Stimulated activated CD8-positive, alpha-beta memory T cell treated with anti-CD3 and anti-CD28 coated beads, Interleukin-15, amount 100 ng/mL, for 48 hours (primary cell): ENCODE measurements around the gene MDFIC2.
"Not testable (repeated sequence)": the region's sequence is repeated elsewhere in the genome, so short reads cannot be mapped to it uniquely, and the experiment has no call there.

ENCODE experiments used
- DNase-seq, 2 donors: peaks; one replicate each; pipeline ENCODE4 v3.0.0-alpha.2; 2020; ENCODE audit warnings: low read depth in 2 of 2

Gene MDFIC2

GRCh38 chr3:70312336-70312735, at the start of gene MDFIC2:
MDFIC2 (minus strand) TSS chr3:70312638; CDS start chr3:70311973, 665 bp downstream.
- no peak for DNase-seq

GRCh38 chr3:70360979-70361760, 48.7 kb upstream of the MDFIC2 start:
- DNase-seq = no peak

- no peak for DNase-seq
Measured at GRCh38 chr3:70359711-70360110, 47.3 kb upstream of the MDFIC2 start.

GRCh38 chr3:70358978-70359580, 46.6 kb upstream of the MDFIC2 start:
- DNase-seq = no peak

- no peak for DNase-seq
Measured at GRCh38 chr3:70352215-70352614, 39.8 kb upstream of the MDFIC2 start.

- no peak for DNase-seq
Measured at GRCh38 chr3:70342149-70342548, 29.7 kb upstream of the MDFIC2 start.

GRCh38 chr3:70336885-70337284, 24.4 kb upstream of the MDFIC2 start:
- DNase-seq = not testable (repeated sequence)

GRCh38 chr3:70333080-70333479, 20.6 kb upstream of the MDFIC2 start:
- no peak for DNase-seq

GRCh38 chr3:70315021-70315420, 2.6 kb upstream of the MDFIC2 start:
- no peak for DNase-seq

GRCh38 chr3:70310809-70311208, 1.6 kb downstream of the MDFIC2 start:
- no peak for DNase-seq

GRCh38 chr3:70309591-70309990, 2.8 kb downstream of the MDFIC2 start:
- DNase-seq = no peak

GRCh38 chr3:70308760-70309159, 3.7 kb downstream of the MDFIC2 start:
- DNase-seq = no peak

- DNase-seq = no peak
Measured at GRCh38 chr3:70306736-70307135, 5.7 kb downstream of the MDFIC2 start.

GRCh38 chr3:70298385-70298784, 14.1 kb downstream of the MDFIC2 start:
- no peak for DNase-seq

- no peak for DNase-seq
Measured at GRCh38 chr3:70291097-70291482, 21.3 kb downstream of the MDFIC2 start.

GRCh38 chr3:70290431-70291096, 21.9 kb downstream of the MDFIC2 start:
- DNase-seq = not testable (repeated sequence)

GRCh38 chr3:70281663-70282062, 30.8 kb downstream of the MDFIC2 start:
- no peak for DNase-seq

- no peak for DNase-seq
Measured at GRCh38 chr3:70277304-70277703, 35.1 kb downstream of the MDFIC2 start.

- DNase-seq = no peak
Measured at GRCh38 chr3:70276901-70277300, 35.5 kb downstream of the MDFIC2 start.

GRCh38 chr3:70273492-70273891, 38.9 kb downstream of the MDFIC2 start:
- DNase-seq = no peak

- DNase-seq = no peak
Measured at GRCh38 chr3:70272798-70273197, 39.6 kb downstream of the MDFIC2 start.

- DNase-seq = no peak
Measured at GRCh38 chr3:70264122-70264780, 48.2 kb downstream of the MDFIC2 start.
